ENCODE results near the gene ETV5.

Gene ETV5

DNA sequence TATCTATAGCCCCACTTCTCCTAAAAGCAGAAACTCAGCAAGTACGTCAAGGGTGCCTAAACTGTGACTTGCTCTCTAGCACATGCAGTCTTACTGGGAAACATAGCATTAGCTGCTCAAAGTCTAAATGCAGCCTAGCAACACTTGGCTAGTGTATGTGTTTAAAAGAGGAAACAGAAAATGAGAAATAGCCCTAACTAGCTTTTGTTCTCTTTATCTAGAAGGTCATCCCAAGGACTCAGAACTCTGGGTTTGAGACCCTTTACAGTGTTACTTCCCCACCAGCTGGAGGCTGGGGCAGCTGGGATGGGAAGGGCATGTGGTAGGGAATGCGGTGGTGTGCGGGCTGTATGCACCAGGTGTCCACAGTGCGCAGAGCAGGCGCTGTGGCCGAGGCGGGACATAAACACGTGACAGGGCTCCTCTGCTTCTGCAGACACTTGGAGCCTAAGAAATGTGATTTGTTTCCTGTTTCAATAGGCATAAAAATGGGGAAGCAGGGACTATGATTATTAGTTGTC is 13.3 kb downstream of the ETV5 start:
- DNase-seq (ENCODE audit: low spot score): peak; percentile 54

DNA sequence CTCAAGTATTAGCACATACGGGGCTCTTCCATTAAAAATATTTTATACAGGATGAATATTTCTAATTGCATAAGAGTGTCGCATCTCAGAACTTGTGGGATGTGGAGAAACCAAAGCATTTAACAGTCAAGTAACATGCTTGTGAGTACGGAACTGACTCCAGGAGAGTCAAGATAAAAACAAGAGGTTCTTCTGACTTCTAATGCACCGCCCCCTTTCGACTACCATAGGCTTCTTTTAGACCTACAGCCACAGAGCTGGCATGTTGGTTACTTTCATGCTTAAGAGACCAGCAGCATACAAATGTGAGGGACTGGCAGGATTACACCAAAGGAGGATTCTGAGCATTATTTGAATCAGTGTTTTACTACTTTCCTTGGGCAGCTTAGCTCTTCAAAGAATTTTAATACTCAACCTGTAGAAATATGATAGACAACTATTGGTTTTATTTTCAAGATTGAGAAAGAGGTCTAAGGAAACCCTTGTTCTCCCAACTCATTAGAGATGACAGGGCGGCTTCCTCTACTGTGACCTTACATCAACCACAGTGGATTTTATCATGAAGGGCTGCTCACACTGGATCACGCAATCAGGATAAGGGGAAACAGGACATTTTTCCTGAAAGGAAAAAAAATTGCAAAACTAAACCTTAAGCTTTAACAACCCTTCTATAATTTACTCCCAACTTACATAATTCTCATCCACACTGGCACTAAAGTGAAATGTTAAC is 14.0 kb downstream of the ETV5 start:
- no peak for DNase-seq (ENCODE audit: low spot score)

DNA sequence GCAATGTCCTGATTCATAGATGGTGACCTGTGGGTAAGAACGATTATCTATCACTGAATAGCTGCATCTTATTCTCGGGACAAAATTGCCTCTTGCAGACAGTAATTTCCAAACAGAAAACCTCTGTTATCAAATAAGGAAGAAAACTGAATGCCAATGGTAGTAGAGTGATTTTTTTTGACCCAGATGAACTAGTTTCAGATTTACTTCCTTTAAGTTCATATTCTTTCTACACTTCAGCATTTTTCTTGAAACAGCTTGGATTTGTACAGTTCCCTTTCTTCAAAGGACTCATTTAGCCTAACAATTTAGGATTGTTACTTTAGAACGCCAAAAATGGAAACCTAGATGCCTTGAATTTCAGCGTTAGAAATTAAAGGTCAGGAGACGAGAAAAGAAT is 14.6 kb downstream of the ETV5 start:
- no peak for DNase-seq (ENCODE audit: low spot score)

DNA sequence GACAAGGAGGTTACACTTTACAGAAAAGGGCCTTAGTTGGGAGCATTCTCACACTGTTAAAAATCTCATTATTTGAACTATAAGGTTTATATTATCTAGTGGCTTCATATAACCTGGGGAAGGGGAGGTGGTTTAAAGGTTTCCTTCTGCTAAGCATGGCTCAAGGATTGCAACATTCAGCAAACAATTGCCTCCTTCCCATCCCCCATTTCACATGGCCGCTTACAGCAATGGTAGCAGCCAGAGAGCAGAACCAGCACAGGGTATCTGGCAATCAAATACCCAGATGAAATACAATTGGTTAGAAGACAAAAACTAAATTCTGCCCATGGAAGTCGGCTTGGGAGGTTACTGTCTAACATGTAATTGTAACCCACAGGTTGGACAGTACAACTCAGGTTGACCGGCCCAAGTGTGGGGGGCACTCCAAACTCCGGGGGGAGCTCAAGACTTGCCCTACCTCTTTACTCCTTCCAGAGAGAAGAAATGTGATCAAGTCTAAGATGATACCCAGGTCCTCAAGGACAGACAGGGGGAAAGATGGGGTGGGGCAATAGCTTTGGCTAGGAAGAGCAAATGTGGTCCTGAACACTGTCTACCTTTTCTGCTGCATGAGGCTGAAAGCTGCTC is 15.5 kb downstream of the ETV5 start:
- DNase-seq (ENCODE audit: low spot score): no peak

DNA sequence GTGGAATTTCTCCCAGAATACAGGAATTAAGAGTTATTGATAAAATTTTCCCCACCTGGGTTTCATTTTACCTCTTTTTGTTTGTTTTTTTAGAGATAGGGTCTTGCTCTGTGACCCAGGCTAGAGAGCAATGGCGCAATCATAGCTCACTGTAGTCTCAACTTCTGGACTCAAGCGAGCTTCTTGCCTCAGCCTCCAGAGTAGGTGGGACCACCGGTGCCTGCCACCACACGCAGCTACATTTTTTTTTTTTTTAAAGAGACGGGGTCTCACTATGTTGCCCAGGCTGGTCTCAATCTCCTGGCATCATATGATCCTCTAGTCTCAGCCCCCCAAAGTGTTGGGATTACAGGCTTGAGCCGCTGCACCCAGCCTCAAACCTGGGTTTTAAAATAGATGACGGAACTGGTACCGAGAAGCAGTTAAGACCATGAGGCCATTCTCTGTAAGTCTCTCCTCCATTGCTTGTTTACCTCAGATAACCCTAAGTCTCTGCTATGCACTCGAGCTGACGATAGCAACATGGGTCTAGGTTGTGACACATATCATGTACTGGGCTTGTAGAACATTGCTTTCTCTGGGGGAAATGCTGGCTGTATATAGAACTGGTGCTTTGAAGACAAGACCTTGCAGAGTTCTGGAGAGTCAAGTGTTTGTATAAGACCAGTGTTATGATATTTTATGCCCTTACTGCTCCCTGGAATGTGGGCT is 16.4 kb downstream of the ETV5 start:
- DNase-seq (ENCODE audit: low spot score): no peak

DNA sequence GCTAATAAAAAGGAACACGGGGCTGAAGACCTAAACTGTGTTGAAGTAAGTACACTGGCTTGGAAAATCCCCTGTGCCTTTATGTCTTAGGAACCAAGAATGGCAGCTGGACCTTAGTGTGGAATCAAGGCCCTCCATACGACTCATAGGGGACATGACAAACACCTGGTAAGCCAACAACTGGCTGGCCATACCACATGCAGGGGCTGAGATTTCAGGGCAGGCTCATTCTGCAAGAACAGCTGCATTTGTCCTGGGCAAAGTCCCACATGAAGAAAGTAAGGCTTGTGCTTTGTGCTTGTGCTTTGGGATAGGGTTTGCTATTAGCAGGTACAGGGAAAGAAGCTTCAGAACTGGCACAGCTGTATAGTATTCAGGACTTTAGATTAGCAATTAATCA is 18.0 kb downstream of the ETV5 start:
- no peak for DNase-seq (ENCODE audit: low spot score)

DNA sequence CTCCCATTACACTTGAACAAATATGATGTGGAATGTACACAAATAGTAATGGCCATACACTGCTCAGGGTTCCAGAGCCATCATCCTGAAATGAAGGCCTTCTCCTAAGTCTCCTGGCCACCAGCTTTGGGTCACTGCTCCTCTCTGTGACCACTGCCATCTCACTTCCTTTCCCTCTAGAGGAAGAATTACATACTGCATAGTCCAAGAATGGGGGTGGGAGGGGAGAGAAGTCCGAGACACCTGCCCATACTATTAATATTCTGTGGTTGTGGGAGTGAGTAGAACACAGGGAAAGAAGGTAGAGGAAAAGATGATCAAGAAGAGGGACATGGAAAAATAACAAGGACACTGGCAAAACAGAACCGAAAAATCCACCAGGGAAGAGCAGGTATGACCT is 20.6 kb downstream of the ETV5 start:
- DNase-seq (ENCODE audit: low spot score): no peak

DNA sequence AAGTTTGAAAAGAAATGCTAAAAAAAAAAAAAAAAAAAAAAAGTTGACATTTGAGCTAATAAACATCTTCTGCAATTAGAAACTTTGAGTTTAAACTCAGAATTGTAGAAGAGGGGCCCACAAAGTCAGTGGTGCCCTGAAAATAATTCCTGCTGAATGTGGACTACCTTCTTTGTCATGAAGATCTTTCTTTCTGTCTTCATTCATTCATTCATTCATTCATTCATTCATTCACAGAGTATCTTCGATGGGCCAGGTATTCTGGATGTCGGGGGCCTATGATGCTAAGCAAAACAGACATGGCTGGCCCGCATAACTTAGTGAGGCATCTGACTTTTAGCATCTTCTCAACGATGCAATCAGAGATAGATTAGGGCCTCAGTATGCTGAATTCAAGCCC is 24.6 kb downstream of the ETV5 start:
- no peak for DNase-seq (ENCODE audit: low spot score)

DNA sequence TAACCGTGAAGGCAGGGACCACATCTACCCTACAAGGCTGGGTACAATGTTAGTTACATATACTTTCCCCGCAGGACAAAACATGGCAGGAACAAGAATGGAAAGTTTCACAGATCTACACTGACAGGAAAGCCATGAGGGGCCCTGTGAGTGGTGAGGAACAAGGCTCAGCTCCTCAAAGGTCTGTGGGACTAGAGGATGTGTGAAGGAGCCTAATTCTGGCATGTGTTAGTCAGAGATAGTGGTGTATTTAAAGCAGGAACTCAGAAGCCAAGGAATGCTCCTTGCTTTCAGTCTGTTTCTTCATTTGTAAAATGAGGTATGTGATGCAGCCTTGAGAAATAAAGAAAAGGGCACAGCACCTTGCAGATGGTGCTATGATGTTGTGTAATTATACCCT is 25.1 kb downstream of the ETV5 start:
- no peak for DNase-seq (ENCODE audit: low spot score)

DNA sequence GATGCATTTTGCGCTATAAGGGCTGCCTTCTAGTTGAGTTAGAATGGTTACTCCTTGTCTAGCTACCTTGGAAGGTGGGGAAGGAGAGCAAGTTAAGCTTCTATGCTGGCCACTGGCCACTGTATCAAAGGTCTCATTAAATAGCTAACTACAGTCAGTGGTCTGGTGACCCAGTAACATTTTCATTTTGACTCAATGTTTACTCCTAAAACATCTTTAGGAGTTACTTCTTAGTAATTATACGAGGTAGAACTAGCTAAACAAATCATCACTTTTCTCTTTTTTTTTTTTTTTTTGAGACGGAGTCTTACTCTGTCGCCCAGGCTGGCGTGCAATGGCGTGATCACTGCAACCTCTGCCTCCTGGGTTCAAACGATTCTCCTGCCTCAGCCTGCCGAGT is 26.7 kb downstream of the ETV5 start:
- no peak for DNase-seq (ENCODE audit: low spot score)

DNA sequence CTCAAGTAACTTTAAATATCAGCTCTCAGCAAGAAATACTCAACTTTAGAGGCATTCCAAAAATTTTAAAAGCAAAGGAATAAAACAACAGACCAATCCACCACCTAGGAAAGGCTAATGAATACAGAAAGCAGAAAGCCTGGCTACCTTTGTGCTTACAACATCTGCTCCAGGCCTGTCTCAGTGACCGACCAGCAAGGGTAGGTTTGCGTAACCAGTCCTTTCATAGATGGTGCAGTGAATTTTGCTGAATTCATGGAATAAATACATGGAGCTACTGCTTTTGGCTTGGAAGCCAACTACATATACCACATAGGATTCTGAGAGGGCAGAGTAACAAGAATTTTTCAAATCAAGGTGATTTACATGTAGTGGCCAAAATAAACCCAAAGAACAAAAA is 27.2 kb downstream of the ETV5 start:
- no peak for DNase-seq (ENCODE audit: low spot score)

DNA sequence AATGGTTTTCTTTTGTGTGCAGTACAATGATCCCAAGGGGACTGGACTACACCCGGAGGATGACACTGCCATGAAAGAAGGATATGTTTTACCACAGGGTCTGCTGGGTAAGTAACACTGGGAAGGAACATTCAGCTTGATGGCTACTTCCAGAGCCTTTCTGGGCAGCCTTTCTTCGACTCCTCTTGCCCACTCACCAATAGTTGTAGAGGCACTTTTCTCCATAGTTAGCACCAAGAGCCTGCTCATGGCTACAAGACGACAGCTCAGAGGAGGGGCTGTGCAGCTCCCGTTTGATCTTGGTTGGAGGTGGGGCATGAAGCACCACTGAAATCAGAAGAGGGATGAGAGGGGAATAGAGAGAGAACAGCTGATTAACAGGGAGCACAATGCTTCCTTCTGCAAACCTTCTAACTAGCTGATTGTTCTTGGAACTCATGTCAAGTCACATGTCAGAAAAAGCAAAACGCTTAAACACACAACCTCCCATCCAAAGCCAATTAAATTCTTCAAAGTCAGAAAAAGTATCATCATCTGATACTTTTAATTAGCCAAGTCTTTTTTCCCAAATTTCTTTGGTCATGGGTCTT is 27.9 kb downstream of the ETV5 start:
- no peak for DNase-seq (ENCODE audit: low spot score)

DNA sequence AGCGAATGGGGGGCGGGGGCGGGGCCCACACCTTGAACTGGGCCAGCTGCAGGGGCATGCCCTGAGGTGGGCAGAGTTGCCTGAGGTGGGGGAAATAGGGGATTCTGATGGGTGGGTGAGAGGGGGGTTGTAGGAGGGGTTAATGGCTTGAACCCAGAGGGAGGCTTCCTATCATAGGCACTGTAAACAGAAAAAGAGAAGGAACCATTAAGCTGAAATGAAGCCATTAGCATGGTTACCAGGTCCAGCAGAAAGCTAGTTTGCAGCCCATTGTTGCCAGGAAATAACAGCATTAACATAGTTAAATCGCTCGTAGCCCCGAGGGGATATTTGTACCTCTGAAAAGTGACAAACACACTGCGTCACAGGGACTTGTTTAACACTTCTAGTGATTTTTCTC is 29.0 kb downstream of the ETV5 start:
- no peak for DNase-seq (ENCODE audit: low spot score)

DNA sequence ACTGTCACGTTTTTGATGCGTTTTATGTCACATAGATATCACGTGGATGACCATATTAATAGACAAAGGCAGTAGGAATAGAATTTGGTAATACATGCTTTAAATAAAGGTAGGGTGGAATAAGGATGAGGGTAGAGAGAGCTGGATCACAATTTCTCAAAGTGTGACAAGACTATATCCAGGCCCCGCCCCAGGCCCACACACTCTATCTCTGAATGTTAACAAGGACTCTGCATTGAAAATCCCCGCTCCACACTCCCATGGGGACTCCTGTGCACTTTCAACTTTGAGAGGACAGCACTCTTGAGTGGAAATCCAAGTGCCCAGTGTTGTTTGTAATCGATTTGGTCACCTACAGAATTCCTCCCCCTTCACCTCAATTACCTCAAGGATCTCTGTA is 31.4 kb downstream of the ETV5 start:
- DNase-seq (ENCODE audit: low spot score): no peak

DNA sequence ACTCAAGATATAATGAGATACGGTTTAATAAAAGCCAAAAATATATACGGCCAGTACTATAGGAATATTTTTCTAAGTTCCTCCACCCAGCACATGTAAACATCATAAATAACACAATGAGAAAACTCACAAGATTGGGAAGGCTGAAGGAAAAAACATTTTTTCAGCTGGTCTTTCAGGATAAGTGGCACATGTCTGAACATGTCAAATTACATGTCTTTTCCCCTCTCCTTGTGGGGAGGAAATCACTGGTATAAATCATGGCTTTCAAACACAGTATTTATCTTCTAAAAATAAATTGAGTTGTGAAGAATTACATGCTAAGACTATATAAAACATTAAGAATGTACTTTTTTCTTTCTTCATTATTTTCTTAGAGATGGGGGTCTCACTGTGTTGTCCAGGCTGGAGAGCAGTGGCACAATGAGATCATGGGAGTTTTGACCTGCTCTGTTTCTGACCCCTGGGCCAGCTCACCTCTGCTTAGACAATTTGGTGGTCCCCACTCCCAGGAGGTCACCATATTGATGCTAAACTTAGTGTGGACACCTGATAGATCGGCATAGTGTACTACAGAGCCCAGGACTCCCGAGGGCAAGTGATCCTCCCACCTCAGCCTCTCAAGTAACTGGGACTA is 32.8 kb downstream of the ETV5 start:
- no peak for DNase-seq (ENCODE audit: low spot score)

DNA sequence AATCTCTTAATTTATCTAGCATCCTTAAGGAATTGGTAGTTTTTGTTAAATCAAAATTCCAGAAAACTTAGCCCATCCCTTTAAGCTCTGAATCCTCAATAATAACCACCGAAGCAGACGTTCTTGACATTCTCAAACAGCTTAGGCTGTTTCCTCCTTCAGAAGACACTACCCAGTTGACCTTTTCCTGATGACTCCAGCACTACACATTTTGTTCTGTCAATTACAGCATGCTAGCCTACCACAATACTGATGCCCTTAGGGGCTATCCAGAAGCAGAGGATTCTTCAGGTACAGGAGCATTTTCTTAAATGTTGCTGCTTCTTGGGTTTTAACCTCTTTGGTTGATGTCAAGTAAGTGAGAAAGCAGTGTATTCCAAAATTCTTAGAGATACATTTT is 33.4 kb downstream of the ETV5 start:
- DNase-seq (ENCODE audit: low spot score): no peak

DNA sequence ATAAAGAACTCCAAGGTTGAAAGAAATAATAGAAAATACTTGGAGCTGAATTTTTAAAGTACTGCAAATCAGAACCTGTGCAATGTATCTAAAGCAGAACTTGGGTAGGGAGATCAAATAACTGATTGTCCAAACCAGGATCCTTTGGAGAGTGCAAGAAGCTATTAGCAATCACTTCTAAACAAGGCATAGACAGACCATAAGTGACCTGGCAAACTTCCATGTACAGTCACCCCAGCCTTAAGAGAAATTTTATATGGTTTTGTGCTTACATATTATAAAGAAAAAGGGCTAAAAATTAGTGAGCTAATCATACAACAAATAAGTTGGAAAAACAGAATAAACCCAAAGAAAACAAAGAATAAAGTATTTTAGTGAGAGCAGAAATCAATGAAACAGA is 35.2 kb downstream of the ETV5 start:
- DNase-seq (ENCODE audit: low spot score): no peak

DNA sequence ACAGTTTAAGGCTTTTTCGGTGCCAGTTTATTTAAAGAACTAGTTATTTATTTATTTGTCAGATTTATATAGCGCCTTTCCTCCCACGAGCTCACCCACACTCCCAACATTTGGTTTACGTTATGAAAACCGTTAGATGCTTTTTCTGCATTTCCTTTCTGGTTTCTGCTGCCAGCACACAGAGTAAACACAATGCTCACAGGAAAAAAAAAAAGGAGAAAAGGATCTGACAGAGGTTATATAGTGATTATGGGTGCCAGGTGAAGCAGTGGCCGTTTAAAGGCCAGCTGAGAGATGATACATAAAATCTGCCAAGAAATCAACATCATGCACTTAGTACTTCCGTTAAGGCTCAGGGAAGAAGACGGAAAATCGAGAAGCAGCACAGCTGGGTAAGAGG is 37.9 kb downstream of the ETV5 start:
- no peak for DNase-seq (ENCODE audit: low spot score)

DNA sequence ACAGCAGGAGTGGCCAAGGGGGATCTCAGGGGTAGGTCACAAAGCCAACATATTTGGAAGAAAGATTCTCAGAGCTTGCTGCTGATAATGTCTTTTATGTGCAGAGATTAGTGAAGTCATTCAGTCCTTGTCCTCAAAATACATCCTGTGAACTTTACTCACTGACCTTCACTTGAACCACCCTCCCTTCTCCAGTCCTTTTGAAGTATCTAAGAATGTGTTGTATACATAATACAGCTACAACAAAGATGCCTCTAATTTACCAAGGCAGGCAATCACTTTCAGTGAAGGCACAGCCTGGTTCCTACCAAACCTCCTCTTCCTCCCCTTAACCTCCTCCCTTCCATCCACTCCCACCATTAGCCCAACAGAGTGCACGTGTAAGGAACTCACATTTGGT is 38.3 kb downstream of the ETV5 start:
- DNase-seq (ENCODE audit: low spot score): no peak

DNA sequence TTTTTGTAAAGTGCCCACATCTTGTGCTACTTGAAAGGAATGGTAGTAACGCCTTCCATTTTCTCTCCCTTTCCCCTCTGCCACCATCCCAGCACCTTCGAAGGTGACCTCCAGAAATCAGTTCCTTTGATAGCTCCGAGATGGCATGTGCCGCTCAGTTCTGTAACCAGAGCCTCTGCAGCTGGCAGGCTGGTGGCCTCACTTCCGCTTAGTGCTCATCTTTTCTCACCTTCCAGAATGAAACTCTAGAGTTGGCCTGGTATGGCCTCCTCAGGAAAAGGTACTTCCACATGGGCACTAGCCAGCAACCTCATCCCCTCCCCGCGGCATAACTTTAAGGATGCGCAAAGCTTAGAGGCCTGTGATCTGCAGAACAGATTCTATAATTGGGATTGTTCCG is 38.8 kb downstream of the ETV5 start:
- DNase-seq (ENCODE audit: low spot score): no peak

DNA sequence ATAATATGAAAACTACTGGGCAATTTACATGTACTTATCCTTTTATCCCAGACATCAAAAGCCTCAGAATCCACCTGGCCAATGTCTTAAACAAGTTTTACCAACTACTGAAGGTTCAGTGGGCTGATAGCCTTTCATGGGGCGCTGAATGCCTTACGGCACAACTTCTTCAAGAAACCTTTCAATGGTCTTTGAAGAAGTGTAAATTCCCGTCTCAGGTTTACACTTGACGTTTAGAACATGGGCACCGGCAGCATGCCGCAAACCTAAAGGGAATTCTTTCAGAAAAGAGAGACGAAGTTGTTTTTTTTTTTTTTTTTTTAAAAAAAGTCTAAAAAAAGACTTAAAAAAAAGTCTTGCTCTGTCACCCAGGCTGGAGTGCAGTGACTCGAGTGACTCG is 39.7 kb downstream of the ETV5 start:
- no peak for DNase-seq (ENCODE audit: low spot score)

DNA sequence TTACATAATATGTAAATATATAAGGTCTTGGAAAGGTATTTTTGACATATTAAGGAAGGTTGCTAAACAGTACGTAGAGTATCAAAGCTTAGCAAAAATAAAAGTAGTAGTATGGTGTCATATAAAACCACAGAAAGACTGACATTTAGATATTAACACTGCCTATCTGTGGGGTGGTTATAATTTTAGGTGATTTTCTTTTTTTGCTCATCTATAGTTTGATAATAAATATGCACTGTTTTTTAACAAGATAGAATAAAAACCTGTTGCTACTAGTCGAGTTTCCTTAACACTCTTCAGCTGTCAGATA is 40.7 kb downstream of the ETV5 start:
- no peak for DNase-seq (ENCODE audit: low spot score)

Data from Ammon's horn (tissue), 1 donor.